GM19351 (cell line): Measurements from ENCODE around the gene CIB2.

ENCODE experiments used
- ATAC-seq: cut with Tn5 transposase; IDR thresholded peaks from one replicate; pipeline ENCODE4 v1.9.1; 2021; ENCODE audit warnings: mild to moderate bottlenecking, moderate library complexity; ENCODE audit not compliant: unreplicated experiment

The CIB2 gene

DNA sequence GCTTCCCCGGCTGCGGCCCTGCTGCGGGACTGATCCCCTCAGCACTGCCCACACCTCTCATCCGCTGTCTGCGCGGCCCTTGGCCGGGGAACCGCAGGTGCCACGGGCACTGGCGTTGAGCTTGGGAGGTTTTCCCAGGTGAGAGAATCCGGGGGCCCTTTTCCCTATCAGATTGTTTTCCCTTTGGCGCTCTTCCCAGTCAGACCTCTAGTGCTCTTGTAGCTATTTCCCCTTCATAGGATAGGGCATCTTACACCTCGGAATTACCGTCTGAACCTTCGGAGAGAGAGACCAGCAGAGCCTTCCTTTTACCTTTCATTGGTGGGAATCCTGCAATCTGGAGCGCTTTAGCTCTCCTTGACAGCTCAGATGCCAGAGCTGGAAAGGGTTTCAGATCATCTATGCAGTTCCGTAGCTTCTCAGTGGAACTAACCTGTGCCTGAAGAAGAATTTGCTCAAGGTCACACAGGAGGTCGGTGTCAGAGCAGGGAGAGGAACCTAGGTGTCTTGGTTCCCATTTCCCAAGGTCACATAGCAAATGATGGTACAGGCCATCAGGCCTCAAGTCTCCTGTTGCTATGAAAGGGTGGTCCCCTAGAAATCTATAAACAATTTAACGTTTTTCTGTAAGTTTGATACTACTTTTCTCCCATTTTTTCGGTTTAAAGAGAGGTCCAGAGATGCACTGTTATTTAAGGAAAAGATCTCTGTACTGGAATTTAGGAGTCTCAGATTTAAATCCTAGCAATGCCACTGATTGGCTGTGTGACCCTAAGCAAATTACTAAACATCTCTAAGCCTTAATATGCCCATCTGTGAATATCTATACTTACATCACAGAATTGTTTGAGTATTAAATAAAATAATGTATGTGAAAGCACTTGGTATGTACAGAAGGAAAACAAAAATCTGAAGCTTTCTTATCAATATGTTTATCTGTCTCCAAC lies 18.8 kb upstream of the CIB2 start:
- no peak for ATAC-seq

DNA sequence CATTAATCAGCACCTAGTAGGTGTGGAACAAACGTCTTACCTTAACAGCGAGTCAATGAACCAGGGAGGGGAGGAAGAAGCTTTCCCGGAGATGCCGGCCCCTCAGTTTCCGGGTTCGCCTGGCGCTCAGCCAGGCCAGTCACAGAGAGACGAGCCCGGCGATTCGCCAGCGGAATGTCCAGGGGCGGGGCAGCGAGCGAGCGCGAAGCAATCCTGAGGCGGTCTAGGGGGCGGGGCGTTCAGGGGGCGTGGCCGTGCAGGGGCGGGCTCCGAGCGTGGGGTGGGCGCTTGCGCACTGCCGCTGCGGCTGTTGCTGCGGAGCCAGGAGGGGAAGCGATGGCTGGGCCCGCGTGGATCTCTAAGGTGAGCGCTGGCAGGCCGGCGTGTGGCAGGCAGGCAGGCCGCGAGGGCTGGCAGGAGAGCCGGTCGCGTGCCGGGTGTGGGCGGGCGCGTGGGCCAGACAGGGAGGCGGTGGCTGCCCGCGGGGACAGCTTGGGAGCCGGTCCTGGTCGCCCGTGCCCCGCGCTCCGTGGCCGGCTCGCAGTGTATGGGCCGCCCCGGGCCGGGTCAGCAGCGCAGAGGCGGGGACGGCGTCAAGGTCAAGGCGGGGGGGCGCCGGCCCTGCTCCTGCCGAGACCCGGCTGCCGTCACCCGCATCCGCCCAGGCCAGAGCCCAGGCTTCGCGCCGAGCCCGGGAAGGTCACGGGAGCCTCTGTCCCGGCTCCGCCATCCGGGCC lies 18.0 kb upstream of the CIB2 start, which contains the start of gene IDH3A:
IDH3A (plus strand) TSS at position 295 of the 737 bp plus-strand sequence; CDS start at position 337, 42 bp downstream.
- ATAC-seq = peak; percentile 83

DNA sequence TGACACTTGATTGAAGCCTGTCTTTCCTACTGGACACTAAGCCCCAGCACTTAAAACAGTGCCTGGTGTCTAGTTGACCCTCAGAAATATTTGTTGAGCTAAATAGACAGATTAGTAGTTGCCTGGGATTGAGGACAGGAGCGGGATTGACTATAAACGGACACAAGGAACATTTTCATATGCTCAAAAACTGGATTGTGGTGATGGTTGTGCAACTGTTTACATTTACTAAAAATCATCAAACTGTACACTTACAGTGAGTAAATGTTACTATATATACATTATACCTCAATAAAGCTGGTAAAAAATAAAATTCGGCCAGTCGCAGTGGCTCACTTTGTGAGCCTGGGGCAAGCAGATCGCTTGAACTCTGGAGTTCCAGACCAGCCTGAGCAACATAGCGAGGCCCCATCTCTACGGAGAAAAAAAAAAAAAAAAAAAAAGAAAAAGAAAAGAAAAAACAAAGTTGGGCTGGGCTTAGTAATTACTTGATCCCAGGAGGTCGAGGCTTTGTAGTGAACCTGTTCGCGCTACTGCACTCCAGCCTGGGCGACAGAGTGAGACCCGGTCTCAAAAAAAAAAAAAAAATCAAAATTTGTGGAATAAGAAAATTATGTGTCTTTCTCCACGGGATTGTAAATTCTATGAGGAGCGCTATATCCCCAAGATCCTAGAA lies 17.3 kb upstream of the CIB2 start:
- ATAC-seq = peak; percentile 11

DNA sequence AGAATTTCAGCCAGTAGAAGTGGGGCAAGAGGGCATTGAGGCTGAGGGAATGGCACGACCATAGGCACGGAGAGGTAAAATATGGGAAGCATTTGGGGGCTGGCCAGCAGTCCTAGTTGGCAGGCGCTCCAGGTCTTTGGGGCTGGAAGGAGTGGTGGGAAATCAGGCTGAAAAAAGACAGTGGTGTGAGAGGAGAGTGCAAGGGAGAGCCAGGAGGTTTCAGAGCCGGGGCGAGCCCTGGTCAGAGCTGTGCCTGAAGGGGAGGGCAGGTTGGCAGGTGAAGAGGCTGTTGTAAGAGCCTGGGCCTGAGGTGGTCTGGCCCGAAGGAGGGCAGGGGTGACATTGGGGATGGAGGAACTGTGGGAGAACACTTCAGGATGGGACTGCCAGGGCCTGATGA lies 16.3 kb upstream of the CIB2 start:
- no peak for ATAC-seq

DNA sequence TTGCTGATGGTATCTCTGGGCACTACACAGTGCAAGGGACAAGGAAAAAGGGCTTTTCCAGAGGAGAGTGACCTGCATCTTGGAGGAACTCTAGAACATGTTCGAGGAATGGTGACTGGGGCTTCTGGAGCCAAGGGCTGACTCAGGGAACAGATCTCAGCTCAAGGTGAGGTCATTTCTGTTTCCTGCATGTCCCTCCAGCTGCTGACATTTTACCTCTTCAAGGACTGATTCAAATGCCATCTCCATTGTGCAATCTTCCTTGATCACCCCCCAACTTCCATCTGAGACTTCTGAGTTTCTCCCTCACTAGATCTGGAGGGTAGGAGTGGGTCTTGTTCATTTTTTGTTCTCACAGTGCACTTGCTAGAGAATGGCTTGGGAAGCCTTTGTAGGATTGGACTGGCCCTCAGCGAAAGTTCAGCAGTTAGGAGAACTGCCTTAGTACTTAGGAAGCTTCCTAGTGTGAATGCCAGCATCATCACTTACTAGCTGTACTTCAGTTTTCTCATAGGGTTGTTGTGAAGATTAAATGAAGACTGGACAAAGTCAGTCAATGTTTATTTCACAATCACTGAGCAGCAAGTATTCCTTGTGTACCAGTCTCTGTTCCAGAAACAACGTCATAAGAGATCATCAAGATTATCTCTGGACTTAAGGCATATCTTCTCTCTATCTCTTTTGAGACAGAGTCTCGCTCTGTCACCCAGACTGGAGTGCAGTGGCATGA lies 15.3 kb upstream of the CIB2 start:
- ATAC-seq = no peak

DNA sequence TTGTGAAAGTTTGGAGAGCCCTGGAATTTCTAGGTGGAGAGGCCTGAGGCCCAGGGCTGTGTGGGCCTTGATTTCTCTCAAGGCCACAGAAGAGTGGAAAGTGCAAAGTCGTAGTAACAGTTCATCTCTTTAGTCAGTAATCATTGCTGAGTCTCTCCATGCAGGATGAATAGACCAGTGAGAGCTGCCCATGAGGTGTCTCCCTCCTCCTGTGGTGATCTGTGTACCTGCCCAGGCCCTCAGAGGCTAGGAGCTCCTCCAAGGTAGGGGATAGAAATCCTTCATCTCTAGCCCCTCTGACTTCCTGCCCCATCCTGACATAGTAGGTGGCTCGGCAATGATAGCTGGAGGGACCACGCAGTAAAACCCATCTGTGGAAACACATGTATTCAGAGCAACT lies 11.1 kb upstream of the CIB2 start:
- ATAC-seq = no peak

DNA sequence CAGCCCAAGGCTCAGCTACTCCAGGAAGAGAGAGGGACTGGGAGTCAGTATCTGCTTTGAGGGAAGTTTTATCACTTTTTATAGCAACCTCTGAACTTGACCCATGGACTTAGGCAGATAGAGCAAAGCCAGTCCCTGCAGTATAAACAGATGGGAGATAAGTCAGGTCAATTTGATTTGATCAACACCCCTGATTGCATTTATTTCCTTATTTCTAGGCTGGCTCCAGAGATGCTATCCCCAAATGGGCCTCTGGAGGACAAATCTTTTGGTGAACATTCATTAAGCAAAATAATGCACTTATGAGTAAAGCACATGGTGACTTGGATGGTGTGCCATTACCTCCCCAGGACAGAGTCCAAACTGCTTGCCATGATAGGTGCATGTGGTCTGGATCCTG lies 9.0 kb upstream of the CIB2 start:
- ATAC-seq = no peak

DNA sequence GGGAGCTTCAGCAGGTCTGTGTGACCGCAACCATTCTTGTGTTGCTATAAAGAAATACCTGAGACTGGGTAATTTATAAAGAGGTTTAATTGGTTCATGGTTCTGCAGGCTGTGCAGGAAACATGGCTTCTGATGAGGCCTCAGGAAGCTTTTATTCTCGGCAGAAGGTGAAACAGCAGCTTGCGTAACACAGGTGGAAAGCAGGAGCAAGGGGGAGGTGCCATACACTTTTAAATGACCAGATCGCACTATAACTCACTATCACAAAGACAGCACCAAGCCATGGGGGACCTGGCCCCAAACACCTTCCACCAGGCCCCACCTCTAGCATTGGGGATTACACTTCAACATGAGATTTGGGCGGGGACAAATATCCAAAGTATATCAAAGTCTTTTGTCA lies 8.3 kb upstream of the CIB2 start:
- no peak for ATAC-seq

DNA sequence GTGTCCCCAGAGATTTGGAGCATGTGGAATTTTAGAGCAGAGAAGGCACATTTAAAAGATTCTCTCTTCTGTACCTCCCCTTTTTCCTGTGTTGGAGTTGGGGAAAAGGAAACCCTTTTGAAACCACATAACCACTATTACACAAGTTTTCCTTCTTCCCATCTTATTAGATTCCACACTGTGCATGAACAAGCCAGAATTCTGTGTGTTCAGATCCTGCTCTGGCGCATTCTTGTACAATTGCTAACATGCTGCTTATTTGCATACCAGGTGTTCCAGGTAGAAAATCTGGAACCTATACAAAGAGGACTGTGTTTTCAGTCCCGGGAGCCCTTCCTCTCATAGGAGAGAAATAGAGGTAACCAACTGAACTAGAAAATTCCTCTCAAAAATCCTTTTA lies 2.6 kb upstream of the CIB2 start:
- no peak for ATAC-seq

DNA sequence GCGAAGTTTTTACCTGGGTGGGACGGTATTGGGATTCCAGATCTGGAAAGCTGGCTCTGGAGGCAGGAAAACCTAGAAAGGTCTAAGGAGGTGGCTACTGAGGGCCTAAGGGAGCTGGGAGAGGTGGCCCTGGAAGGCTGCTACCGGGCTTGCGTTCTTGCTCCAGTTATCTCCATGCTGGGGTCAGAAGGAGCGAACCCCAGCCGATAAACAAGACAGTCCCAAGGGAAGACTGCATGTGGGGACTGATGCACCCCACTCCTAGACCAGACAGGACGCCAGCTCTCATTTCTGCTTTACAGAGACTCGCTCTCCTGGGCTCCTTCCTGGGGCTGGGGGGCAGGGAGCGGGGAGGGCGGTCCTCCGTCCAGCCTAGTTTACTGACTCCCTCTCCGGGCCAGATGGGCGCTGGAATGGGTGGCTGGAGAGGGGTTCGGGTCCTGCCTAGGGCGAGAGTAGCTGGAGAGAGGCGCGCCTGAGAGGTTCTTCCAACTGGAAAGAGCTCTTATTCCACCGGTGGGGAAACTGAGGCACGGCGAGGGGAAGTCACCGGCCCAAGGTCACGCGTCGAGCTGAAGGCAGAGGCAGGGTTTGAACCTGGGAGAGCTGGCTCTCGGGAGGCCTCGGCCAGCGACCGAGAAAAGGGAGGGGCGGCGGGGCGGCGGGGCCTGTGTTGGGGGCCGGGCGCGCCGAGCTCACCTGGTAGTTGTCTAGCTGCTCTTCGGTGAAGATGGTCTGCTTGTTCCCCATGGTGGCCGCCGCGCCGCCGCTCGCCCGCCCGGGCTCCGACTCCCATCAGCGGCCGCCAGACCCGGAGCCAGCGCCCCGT lies 565 bp downstream of the CIB2 start:
- ATAC-seq = peak; percentile 47

DNA sequence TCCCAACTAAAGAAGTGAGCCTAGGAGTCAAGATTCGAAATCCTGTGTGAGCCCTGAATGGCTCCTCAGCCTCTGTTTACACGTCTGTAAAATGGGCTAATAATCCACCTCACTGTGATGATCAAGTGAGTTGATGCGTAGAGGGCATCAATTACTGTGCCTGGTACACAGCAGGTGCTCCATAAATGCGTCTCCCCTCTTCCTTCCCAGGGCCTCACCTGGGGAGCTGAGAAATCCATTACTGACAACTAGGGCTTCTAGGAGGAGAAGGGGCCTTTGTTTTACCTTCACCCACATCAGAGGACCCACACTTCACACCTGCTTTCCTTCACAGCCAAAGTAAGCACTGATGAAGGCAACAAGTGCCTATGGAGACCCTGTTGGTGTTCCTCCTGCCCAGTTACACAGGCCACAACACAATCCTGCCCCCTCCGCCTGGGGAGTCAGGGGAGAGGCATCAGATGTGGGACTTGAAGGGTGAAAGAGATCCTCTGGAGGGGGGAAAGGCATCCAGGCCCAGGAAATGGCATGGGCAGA lies 1.4 kb downstream of the CIB2 start:
- no peak for ATAC-seq

DNA sequence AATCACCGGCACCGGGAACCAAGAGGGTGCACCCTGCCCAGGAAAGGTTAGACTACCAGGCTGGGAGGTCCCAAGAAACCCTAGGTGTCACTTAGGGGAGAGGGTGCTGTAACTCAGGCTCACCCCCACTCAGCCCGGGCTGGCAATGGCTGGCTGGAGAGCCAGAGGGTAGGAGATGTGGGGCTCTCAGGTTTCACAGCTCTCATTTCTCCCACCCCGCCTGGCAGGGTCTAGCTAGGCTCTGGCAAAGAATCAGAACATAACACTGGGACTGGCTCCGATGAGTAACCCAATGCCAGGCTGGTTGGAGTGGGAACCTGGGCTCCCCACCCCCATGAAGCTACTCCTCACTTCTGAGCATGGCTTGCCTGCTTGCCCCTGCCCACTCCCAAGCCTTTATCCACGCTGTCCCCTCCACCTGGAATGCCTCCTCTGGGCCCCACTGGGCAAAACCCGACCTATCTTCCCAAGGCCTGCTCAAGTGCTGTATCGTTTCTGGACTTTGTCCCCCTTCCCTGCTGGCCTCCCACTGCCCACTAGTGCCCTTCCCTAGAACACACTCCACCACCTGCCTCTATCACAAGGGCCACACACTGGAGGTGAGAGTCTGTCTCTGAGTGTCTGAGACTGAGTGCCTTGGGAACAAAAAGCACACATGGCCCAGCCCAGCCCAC lies 2.0 kb downstream of the CIB2 start:
- ATAC-seq = no peak

DNA sequence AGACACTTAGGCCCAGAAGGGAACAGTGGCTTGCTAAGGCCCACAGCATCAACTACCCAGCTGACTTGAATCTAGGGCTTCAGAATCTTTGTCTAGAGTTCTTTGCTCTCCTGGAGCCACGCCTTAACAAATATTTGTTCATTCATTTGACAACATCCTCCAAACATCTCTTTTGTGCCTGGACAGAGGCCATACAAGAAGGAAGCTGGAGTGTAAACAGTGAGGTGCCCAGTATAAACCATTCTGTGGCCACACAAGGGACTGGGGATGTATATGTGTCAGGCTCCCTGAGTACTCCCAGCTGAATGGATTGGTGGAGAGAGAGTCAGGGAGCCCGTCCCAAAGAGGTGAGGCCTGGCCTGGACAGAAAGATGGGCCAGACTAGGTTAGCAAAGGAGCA lies 3.4 kb downstream of the CIB2 start:
- no peak for ATAC-seq

DNA sequence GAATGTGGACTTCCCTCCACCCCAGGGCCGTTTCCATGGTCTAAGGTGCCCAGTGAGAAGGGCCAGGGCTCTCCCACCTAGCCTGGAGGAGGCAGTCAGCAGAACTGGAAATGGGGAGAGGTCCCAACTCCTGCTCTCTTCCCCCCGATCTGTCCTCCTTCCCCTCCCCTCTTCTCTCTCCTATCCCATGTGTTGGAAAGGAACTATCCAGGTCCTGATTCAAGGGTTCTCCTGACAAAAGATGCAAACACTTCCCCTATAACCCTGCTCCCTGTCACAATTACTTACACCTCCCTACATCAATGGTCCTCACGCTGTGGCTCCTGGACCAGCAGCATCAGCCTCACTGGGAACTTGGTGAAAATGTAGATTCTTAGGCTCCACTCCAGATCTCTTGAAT lies 6.0 kb downstream of the CIB2 start:
- ATAC-seq = no peak

DNA sequence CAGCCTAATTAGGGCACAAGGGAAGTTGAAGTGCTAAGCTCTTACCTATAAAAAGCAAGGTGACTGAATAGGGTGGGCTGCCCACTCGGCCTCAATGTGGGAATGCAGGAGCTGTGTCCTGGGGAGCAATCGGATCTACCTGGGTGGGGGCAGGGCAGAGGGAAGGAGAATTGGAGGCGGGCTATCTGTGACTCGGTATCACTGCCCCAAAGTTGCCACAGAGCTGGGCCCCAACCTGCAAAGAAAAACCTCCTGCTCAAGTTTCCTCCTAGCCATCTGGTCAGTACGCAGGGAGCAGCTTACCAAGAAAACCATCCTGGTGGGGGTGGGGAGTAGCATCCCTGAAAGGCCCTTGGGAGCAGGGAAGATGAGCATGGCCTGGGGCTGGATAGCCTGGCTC lies 10.7 kb downstream of the CIB2 start:
- ATAC-seq = no peak

DNA sequence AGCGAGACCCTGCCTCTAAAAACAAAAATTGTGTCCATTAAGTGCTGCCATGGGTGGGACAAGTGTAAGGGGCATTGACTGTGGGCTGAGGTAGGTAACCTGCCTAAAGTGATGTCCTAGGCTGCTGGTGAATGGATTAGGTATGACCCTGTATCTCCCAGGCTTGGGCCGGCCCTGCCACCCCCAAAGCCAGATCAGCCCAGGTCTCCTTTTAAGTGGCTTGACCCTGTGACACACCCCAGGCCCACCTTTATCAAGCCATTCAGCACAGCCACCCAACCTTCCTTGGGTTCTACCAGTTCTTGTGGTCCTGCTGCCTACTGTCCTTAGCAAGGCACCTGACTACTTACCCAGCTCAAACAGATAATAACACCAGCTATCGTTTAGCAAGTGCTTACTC lies 18.7 kb downstream of the CIB2 start:
- no peak for ATAC-seq

DNA sequence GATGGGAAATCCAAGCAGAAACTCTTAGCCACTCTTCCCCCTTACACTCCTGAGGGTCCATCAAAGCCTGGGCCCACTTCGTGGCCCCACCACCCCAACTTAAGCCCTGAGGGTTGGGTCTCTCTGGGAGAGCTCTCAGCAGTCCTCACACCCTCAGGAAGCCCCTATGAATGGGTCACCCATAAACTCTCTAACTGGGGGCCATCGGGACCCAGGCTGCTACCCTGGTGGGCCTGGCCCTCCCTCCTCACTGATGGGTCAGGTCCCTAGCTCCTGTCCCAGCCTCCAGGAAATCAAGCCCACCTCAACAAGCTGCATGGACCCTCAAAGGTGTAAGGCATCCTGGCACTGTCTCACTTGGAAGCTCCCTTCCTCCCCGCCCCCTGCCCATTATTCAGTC lies 19.5 kb downstream of the CIB2 start:
- ATAC-seq = no peak

DNA sequence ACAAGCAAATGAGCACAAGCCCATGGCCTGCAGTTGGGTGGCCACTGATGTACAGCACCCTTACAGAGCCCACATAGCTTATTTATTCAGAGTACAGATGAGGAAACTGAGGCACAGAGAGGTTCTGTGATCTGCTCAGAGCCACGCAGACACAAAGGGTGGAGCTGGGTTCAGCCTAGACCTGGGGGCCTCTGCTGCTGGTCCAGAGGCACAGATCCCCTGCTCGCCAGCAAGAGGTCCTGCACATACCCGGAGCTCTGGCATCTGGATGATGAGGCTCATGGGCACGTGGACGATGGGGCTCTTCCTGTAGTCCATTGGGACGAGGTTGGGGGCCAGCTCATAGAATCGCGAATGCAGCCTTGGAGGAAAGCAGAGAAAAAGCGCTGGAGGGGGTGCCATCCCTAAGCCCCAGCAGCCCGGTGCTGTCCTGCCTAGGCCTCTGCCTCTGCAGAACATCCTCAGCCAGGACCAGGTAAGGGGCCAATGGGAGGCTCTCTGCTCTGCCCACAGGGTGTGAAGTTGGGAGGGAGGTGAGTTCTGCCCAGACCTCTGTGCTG lies 20.2 kb downstream of the CIB2 start:
- no peak for ATAC-seq

DNA sequence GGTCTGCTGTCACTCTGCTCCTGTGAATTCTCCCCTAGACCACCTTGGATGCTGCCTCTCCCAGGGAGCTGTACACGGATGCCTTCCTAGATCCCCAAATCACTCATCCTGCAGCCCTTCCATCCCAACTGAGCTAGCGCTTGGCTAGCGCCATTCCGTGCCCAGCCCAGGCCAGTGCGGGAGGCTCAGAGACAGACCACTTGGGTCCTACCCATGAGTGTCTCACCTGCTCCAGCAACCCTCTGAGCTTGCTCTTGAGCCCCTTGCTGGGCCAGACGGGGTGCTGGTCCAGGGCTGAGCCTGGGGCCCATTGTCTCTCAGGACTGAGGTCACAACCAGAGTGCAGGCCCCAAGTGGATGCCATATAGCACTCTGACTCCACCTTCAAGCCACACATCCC lies 21.1 kb downstream of the CIB2 start:
- no peak for ATAC-seq
